RWPE1 (cell line): ENCODE data around the gene ITGAL.
"Not testable (repeated sequence)": the region's sequence is repeated elsewhere in the genome, so short reads cannot be mapped to it uniquely, and the experiment has no call there.

Source experiments
- CTCF ChIA-PET: fragments of 350-600 bp; sonication (Branson Sonifier 250); formaldehyde crosslinking; extraction: SDS; loops from one replicate; lab custom pipeline; 2021; lab: Yijun Ruan, JAX
- POLR2A ChIA-PET: fragments of 400-600 bp; formaldehyde crosslinking; extraction: SDS; loops from one replicate; lab custom pipeline; 2020; ENCODE audit warnings: antibody characterized with exemption; ENCODE audit not compliant: low non-redundant PET; lab: Yijun Ruan, JAX
- DNase-seq: peaks from one replicate; pipeline ENCODE4 v3.0.0; 2012; ENCODE audit warnings: low spot score
- H3K27ac ChIP-seq: fragments of 450-650 bp; 2 replicates; pipeline ENCODE4 v1.5.1; 2017
- CTCF ChIP-seq: fragments of 450-650 bp; conservative IDR thresholded peaks from 2 replicates; pipeline ENCODE4 v1.5.1; 2017; ENCODE audit warnings: low read depth, mild to moderate bottlenecking

Gene ITGAL

GRCh38 chr16:30539000-30539964, 66.7 kb downstream of the ITGAL start:
- ChIA-PET CTCF (interaction anchor here (0.5 kb wide), 1 partner anchor 75 kb away, joined by 6 read pairs; no protein-coding TSS in a partner anchor), POLR2A (interaction anchor here (0.6 kb wide), 1 partner anchor 107 kb away, joined by 7 read pairs; no protein-coding TSS in a partner anchor)
- no peak for TF ChIP-seq CTCF
- DNase-seq: no peak
- H3K27ac ChIP-seq: peak overlapping the region; percentile 34

- CTCF ChIA-PET, DNase-seq: not testable (repeated sequence)
- POLR2A ChIA-PET: interaction anchor here (0.6 kb wide), 1 partner anchor 108 kb away, joined by 7 read pairs; no protein-coding TSS in a partner anchor
- peak overlapping the region; percentile 34 for H3K27ac ChIP-seq
Measured at GRCh38 chr16:30539986-30540526, 67.5 kb downstream of the ITGAL start.

GRCh38 chr16:30540916-30541464, 68.4 kb downstream of the ITGAL start:
- CTCF ChIA-PET, POLR2A ChIA-PET, DNase-seq, H3K27ac ChIP-seq: not testable (repeated sequence)

GRCh38 chr16:30541502-30542329, 69.2 kb downstream of the ITGAL start:
- no peak for DNase-seq
- TF ChIP-seq CTCF: no peak
- CTCF ChIA-PET: interaction anchor here (0.6 kb wide), 1 partner anchor 97 kb away, joined by 3 read pairs; no protein-coding TSS in a partner anchor
- H3K27ac ChIP-seq: no peak overlapping the region
- POLR2A ChIA-PET: no interaction called here

- DNase-seq: no peak
- no peak for TF ChIP-seq CTCF
- no peak overlapping the region for H3K27ac ChIP-seq
- ChIA-PET POLR2A (no interaction called here), CTCF (interaction anchor here (0.7 kb wide), 1 partner anchor 113 kb away, joined by 4 read pairs; the partner anchor contains the start of gene DCTPP1)
Measured at GRCh38 chr16:30543067-30543466, 70.5 kb downstream of the ITGAL start.

GRCh38 chr16:30546115-30546514, 73.6 kb downstream of the ITGAL start:
- ChIA-PET POLR2A (interaction anchor here (0.6 kb wide), 1 partner anchor 88 kb away, joined by 3 read pairs; no protein-coding TSS in a partner anchor), CTCF (interaction anchor here (1.7 kb wide), 1 partner anchor 10 kb away, joined by 4 read pairs; no protein-coding TSS in a partner anchor)
- no peak overlapping the region for H3K27ac ChIP-seq
- TF ChIP-seq CTCF: no peak
- DNase-seq: no peak
